ENCODE measurements around the gene CCNYL1. TPM values are rescaled to one million over a fixed set of nuclear protein-coding genes. Genes with fewer than 3 reads are reported as not detected.

Gene CCNYL1
- total RNA-seq, 1 donor from 2014 or later: 18.0 TPM

DNA sequence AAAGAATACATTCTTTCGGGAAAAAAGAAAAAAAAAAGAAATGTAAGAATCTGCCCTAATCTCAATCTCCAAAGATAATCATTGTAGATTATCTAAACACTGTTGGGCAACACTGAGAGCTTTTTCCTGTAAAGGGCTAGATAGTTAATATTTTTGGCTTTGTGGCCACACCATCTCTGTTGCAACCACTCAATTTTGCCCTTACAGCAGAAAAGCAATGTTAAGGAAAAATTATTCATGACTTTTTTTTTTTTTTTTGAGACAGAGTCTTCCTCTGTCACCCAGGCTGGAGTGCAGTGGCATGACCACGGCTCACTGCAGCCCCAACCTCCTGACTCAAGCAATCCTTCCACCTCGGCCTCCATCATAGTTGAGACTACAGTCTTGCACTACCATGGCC, 75.6 kb downstream of the CCNYL1 start:
- Mint-ChIP-seq H3K36me3 (ENCODE audit: unreplicated experiment) (no peaks in the 10 kb centered on the region), H3K27me3 (ENCODE audit: unreplicated experiment) (no peaks in the 10 kb centered on the region), H3K9me3 (ENCODE audit: unreplicated experiment) (peaks cover 3% of the 10 kb centered on the region), H3K27ac (ENCODE audit: unreplicated experiment) (no peak overlapping the region), H3K4me3 (ENCODE audit: unreplicated experiment) (no peak overlapping the region), H3K4me1 (ENCODE audit: low read depth, unreplicated experiment) (no peaks in the 10 kb centered on the region)
- DNase-seq: no peak
- no peak for TF ChIP-seq CTCF (IDR thresholded peaks at IDR 0.05; ENCODE audit: partially characterized antibody, unreplicated experiment)

DNA sequence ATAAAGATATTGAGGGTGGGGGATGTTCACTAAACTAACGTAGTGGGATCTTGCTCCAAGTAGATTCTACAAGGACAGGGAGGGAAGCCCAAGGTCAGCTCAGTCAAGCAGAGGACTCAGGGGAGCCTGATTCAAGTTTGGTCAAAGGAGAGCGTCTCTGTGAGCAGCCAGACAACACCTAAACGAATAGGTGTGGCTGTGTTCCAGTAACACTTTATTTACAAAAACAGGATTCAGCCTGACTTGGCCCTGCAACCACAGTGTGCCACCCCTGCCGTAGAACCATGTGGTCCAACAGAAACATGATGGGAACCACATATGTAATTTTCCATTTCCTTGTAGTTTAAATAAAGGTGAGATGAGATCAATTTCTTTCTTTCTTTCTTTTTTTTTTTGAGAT, 76.4 kb downstream of the CCNYL1 start:
- no peak overlapping the region for H3K27ac Mint-ChIP-seq (ENCODE audit: unreplicated experiment)

GRCh38 chr2:207790898-207791297, 79.5 kb downstream of the CCNYL1 start:
- Mint-ChIP-seq H3K27me3 (ENCODE audit: unreplicated experiment) (peaks cover 2% of the 10 kb centered on the region), H3K4me1 (ENCODE audit: low read depth, unreplicated experiment) (no peaks in the 10 kb centered on the region), H3K36me3 (ENCODE audit: unreplicated experiment) (no peaks in the 10 kb centered on the region)

More for the DNA sequence above, 76.4 kb downstream of the CCNYL1 start:
- Mint-ChIP-seq H3K27me3 (ENCODE audit: unreplicated experiment) (peaks cover 2% of the 10 kb centered on the region), H3K4me3 (ENCODE audit: unreplicated experiment) (no peak overlapping the region), H3K9me3 (ENCODE audit: unreplicated experiment) (peaks cover 3% of the 10 kb centered on the region), H3K36me3 (ENCODE audit: unreplicated experiment) (no peaks in the 10 kb centered on the region), H3K4me1 (ENCODE audit: low read depth, unreplicated experiment) (no peaks in the 10 kb centered on the region)
- DNase-seq: no peak
- TF ChIP-seq CTCF (IDR thresholded peaks at IDR 0.05; ENCODE audit: partially characterized antibody, unreplicated experiment): no peak

GRCh38 chr2:207791579-207792243, 80.3 kb downstream of the CCNYL1 start:
- H3K27ac Mint-ChIP-seq (ENCODE audit: unreplicated experiment): no peak overlapping the region

More at GRCh38 chr2:207790898-207791297, 79.5 kb downstream of the CCNYL1 start:
- Mint-ChIP-seq H3K4me3 (ENCODE audit: unreplicated experiment) (no peak overlapping the region), H3K27ac (ENCODE audit: unreplicated experiment) (no peak overlapping the region), H3K9me3 (ENCODE audit: unreplicated experiment) (peaks cover 3% of the 10 kb centered on the region)
- no peak for TF ChIP-seq CTCF (IDR thresholded peaks at IDR 0.05; ENCODE audit: partially characterized antibody, unreplicated experiment)
- no peak for DNase-seq

More at GRCh38 chr2:207791579-207792243, 80.3 kb downstream of the CCNYL1 start:
- peaks cover 2% of the 10 kb centered on the region for H3K27me3 Mint-ChIP-seq (ENCODE audit: unreplicated experiment)
- DNase-seq: no peak
- H3K36me3 Mint-ChIP-seq (ENCODE audit: unreplicated experiment): no peaks in the 10 kb centered on the region
- no peaks in the 10 kb centered on the region for H3K4me1 Mint-ChIP-seq (ENCODE audit: low read depth, unreplicated experiment)
- peaks cover 3% of the 10 kb centered on the region for H3K9me3 Mint-ChIP-seq (ENCODE audit: unreplicated experiment)
- H3K4me3 Mint-ChIP-seq (ENCODE audit: unreplicated experiment): no peak overlapping the region
- no peak for TF ChIP-seq CTCF (IDR thresholded peaks at IDR 0.05; ENCODE audit: partially characterized antibody, unreplicated experiment)
